ENCODE data around the gene IGSF8. TPM values are rescaled to one million over a fixed set of nuclear protein-coding genes. Genes with fewer than 3 reads are reported as not detected.

Gene IGSF8
- total and polyA plus RNA-seq, 10 donors, result 15.6 to 28.9 (median 21.7) TPM

DNA sequence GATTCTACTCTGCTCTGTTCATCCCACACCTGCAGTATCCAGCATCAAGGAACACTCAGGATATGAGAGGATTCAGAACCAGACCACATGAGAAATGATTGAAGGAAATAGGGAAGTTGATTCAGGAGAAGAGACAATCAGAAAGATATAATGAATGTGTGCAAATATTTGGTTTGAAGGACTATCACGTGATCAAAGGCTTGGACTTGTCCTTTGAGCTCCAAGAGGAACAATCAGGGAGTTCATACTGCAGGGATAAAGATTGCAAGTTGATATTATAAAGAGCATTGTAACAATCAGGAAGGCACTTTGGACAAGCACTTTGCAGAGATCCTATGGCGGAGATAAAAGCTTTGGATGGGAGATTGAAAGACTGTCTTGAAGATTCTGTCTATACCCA lies 52.8 kb downstream of the IGSF8 start:
- no peak for DNase-seq
- H3K9me3 ChIP-seq, result no peaks in the 10 kb centered on the region
- intact Hi-C loops (cut with DNase I; ENCODE audit: low total_unique reads), result loop anchor here (2.0 kb wide), 1 partner anchor 39 kb away; no protein-coding TSS in a partner anchor
- peaks cover 6 to 17% (median 12%) of the 10 kb centered on the region in 6 donors for H3K4me1 ChIP-seq
- H3K4me3 ChIP-seq, result no peak overlapping the region
- WGBS, 5 donors, result 55 to 70% (median 64%) methylated on average over 2 of the region's 2 CpGs
- no peaks in the 10 kb centered on the region for H3K36me3 ChIP-seq
- H3K27me3 ChIP-seq (replicated peaks in 1 of 7), result peaks cover 0 to 8% (median 0%) of the 10 kb centered on the region in 7 donors
- TF ChIP-seq POLR2A (IDR thresholded peaks at IDR 0.05) (no peak), POLR2AphosphoS5 (IDR thresholded peaks at IDR 0.05) (no peak)
- TF ChIP-seq, protein P1, sequence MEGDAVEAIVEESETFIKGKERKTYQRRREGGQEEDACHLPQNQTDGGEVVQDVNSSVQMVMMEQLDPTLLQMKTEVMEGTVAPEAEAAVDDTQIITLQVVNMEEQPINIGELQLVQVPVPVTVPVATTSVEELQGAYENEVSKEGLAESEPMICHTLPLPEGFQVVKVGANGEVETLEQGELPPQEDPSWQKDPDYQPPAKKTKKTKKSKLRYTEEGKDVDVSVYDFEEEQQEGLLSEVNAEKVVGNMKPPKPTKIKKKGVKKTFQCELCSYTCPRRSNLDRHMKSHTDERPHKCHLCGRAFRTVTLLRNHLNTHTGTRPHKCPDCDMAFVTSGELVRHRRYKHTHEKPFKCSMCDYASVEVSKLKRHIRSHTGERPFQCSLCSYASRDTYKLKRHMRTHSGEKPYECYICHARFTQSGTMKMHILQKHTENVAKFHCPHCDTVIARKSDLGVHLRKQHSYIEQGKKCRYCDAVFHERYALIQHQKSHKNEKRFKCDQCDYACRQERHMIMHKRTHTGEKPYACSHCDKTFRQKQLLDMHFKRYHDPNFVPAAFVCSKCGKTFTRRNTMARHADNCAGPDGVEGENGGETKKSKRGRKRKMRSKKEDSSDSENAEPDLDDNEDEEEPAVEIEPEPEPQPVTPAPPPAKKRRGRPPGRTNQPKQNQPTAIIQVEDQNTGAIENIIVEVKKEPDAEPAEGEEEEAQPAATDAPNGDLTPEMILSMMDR (IDR thresholded peaks at IDR 0.05 in 8 of 11, conservative IDR thresholded peaks at IDR 0.05 in 3 of 11), result no peak
- H3K27ac ChIP-seq, result no peak overlapping the region

DNA sequence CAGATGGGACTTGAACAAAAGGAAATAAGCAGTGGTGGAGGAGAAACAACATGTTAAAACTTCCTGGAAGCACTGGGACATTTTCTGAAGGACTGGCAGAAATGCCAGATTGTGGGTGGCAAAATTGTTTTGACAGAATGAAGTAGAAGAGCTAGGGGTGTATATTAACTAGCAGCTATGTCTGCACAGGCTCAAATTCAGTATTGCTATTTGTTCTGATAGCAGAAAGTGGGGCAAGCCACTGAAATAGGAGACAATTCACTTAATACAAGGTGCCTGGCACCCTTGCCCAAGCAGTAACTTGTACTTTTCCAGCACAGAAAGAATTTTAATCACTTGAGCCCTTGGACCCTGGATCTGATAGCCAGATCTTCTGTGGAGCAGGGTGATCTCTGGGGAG lies 54.9 kb downstream of the IGSF8 start:
- H3K9me3 ChIP-seq, result no peaks in the 10 kb centered on the region

More for the DNA sequence above, 54.9 kb downstream of the IGSF8 start:
- DNase-seq, result no peak
- Histone ChIP-seq H3K27me3 (replicated peaks in 1 of 7) (peaks cover 0 to 8% (median 0%) of the 10 kb centered on the region in 7 donors), H3K36me3 (no peaks in the 10 kb centered on the region), H3K27ac (no peak overlapping the region), H3K4me1 (peaks cover 6 to 17% (median 12%) of the 10 kb centered on the region in 6 donors), H3K4me3 (no peak overlapping the region)
- TF ChIP-seq POLR2AphosphoS5 (IDR thresholded peaks at IDR 0.05) (no peak), POLR2A (IDR thresholded peaks at IDR 0.05) (no peak)
- TF ChIP-seq, protein P1 (IDR thresholded peaks at IDR 0.05 in 8 of 11, conservative IDR thresholded peaks at IDR 0.05 in 3 of 11), result no peak
- intact Hi-C loops (cut with DNase I; ENCODE audit: low total_unique reads), result no loop called here

Other genes with a start within 250 kb of the IGSF8 start
- under 1 TPM in 1 of 7 donors, not detected in 6; 0.33 TPM for gene VSIG8, start 236.0 kb downstream of the IGSF8 start, total RNA-seq
- gene VSIG8, start 236.0 kb downstream of the IGSF8 start, polyA plus RNA-seq, result under 1 TPM; 0.03 to 0.43 (median 0.13) TPM
- gene CFAP45, start 198.5 kb downstream of the IGSF8 start, total RNA-seq, result 1 to 10 TPM; 1.1 to 3.0 (median 2.0) TPM
- gene CFAP45, start 198.5 kb downstream of the IGSF8 start, polyA plus RNA-seq, result 1 to 10 TPM in 2 of 3 donors, under 1 TPM in 1; 0.58 to 2.8 (median 1.2) TPM
- 100 to 1,000 TPM; 341 to 505 (median 407) TPM for gene TAGLN2, start 173.1 kb downstream of the IGSF8 start, total RNA-seq
- gene TAGLN2, start 173.1 kb downstream of the IGSF8 start, polyA plus RNA-seq, result 100 to 1,000 TPM; 351 to 525 (median 475) TPM
- gene IGSF9, start 153.0 kb downstream of the IGSF8 start, total RNA-seq, result 1 to 10 TPM in 4 of 7 donors, under 1 TPM in 3; 0.64 to 2.1 (median 1.1) TPM
- gene IGSF9, start 153.0 kb downstream of the IGSF8 start, polyA plus RNA-seq, result under 1 TPM; 0.12 to 0.80 (median 0.46) TPM
- gene SLAMF9, start 144.4 kb downstream of the IGSF8 start, total RNA-seq, result 1 to 10 TPM in 1 of 7 donors, under 1 TPM in 2, not detected in 4; 0.67 to 1.3 (median 0.89) TPM
- gene SLAMF9, start 144.4 kb downstream of the IGSF8 start, polyA plus RNA-seq, result under 1 TPM; 0.14 to 0.26 (median 0.22) TPM
- gene PIGM, start 66.6 kb downstream of the IGSF8 start, total RNA-seq, result 1 to 10 TPM; 4.2 to 8.5 (median 6.8) TPM
- 1 to 10 TPM; 2.1 to 2.7 (median 2.4) TPM for gene PIGM, start 66.6 kb downstream of the IGSF8 start, polyA plus RNA-seq
- gene KCNJ10, start 28.5 kb downstream of the IGSF8 start, total RNA-seq, result 10 to 100 TPM in 5 of 7 donors, 1 to 10 TPM in 2; 6.5 to 30.8 (median 23.9) TPM
- 1 to 10 TPM; 3.7 to 3.9 (median 3.8) TPM for gene KCNJ10, start 28.5 kb downstream of the IGSF8 start, polyA plus RNA-seq
- not detected for gene KCNJ9, start 17.1 kb downstream of the IGSF8 start, total RNA-seq
- gene KCNJ9, start 17.1 kb downstream of the IGSF8 start, polyA plus RNA-seq, result not detected
- gene ATP1A2, start 17.1 kb upstream of the IGSF8 start, total RNA-seq, result 10 to 100 TPM in 1 of 7 donors, 1 to 10 TPM in 3, under 1 TPM in 3; 0.20 to 19.1 (median 1.1) TPM
- 1 to 10 TPM in 1 of 3 donors, under 1 TPM in 2; 0.13 to 1.7 (median 0.27) TPM for gene ATP1A2, start 17.1 kb upstream of the IGSF8 start, polyA plus RNA-seq
- 1 to 10 TPM in 2 of 7 donors, under 1 TPM in 3, not detected in 2; 0.70 to 2.9 (median 0.97) TPM for gene ATP1A4, start 53.0 kb upstream of the IGSF8 start, total RNA-seq
- gene ATP1A4, start 53.0 kb upstream of the IGSF8 start, polyA plus RNA-seq, result 1 to 10 TPM in 1 of 3 donors, under 1 TPM in 2; 0.85 to 2.3 (median 0.93) TPM
- gene CASQ1, start 92.0 kb upstream of the IGSF8 start, total RNA-seq, result 1 to 10 TPM in 1 of 7 donors, under 1 TPM in 3, not detected in 3; 0.37 to 1.1 (median 0.91) TPM
- 1 to 10 TPM in 2 of 3 donors, under 1 TPM in 1; 0.45 to 1.5 (median 1.5) TPM for gene CASQ1, start 92.0 kb upstream of the IGSF8 start, polyA plus RNA-seq
- gene PEA15, start 106.8 kb upstream of the IGSF8 start, total RNA-seq, result 100 to 1,000 TPM in 4 of 7 donors, 10 to 100 TPM in 3; 73.4 to 158 (median 126) TPM
- 100 to 1,000 TPM in 1 of 3 donors, 10 to 100 TPM in 2; 80.1 to 167 (median 86.8) TPM for gene PEA15, start 106.8 kb upstream of the IGSF8 start, polyA plus RNA-seq
- gene DCAF8, start 163.9 kb upstream of the IGSF8 start, total RNA-seq, result 100 to 1,000 TPM; 146 to 210 (median 157) TPM
- gene DCAF8, start 163.9 kb upstream of the IGSF8 start, polyA plus RNA-seq, result 10 to 100 TPM; 59.4 to 92.9 (median 83.4) TPM
- 10 to 100 TPM; 47.1 to 63.8 (median 51.9) TPM for gene PEX19, start 186.5 kb upstream of the IGSF8 start, total RNA-seq
- 10 to 100 TPM; 11.2 to 18.2 (median 15.0) TPM for gene PEX19, start 186.5 kb upstream of the IGSF8 start, polyA plus RNA-seq
- 100 to 1,000 TPM; 112 to 181 (median 136) TPM for gene COPA, start 244.6 kb upstream of the IGSF8 start, total RNA-seq
- gene COPA, start 244.6 kb upstream of the IGSF8 start, polyA plus RNA-seq, result 10 to 100 TPM; 41.3 to 51.3 (median 42.1) TPM
- 100 to 1,000 TPM in 2 of 7 donors, 10 to 100 TPM in 5; 72.4 to 109 (median 89.7) TPM for gene NCSTN, start 244.8 kb upstream of the IGSF8 start, total RNA-seq
- 10 to 100 TPM; 36.2 to 41.8 (median 39.8) TPM for gene NCSTN, start 244.8 kb upstream of the IGSF8 start, polyA plus RNA-seq

Data from spleen (tissue), 11 donors.